SK-N-SH treated with all-trans-retinoic acid at 6 μM for 48 hours (cell line): Measurements from ENCODE around the gene PHETA2.

Source experiments
- ATAC-seq: fragments of 200-7000 bp; cut with Tn5 transposase; 3 replicates; pipeline ENCODE4 v1.9.1; 2020; ENCODE audit warnings: mild to moderate bottlenecking, moderate library complexity
- BACH2 ChIP-seq: fragments of 250-450 bp; sonication (Bioruptor Pico); IDR thresholded peaks from 2 replicates; pipeline ENCODE4 v1.9.0; 2021; ENCODE audit warnings: mild to moderate bottlenecking, borderline replicate concordance
- CSDC2 ChIP-seq: fragments of 250-450 bp; sonication (Bioruptor Pico); IDR thresholded peaks from 2 replicates; pipeline ENCODE4 v1.5.0; 2020; ENCODE audit warnings: mild to moderate bottlenecking, moderate library complexity
- ESRRG ChIP-seq: fragments of 250-450 bp; sonication (Bioruptor Pico); IDR thresholded peaks from 2 replicates; pipeline ENCODE4 v1.6.1; 2021; ENCODE audit warnings: mild to moderate bottlenecking
- GLIS3 ChIP-seq: fragments of 250-450 bp; sonication (Bioruptor Pico); IDR thresholded peaks from 2 replicates; pipeline ENCODE4 v1.5.0; 2020; ENCODE audit warnings: mild to moderate bottlenecking, moderate library complexity
- ISL1 ChIP-seq: fragments of 250-450 bp; sonication (Bioruptor Pico); IDR thresholded peaks from 2 replicates; pipeline ENCODE4 v2.1.2; 2022; ENCODE audit warnings: mild to moderate bottlenecking, moderate library complexity
- OSR1 ChIP-seq: fragments of 250-450 bp; sonication (Bioruptor Pico); IDR thresholded peaks from 2 replicates; pipeline ENCODE4 v1.8.0; 2022; ENCODE audit warnings: moderate library complexity, mild to moderate bottlenecking, inconsistent platforms
- PPARA ChIP-seq: fragments of 250-450 bp; sonication (Bioruptor Pico); IDR thresholded peaks from 2 replicates; pipeline ENCODE4 v1.5.0; 2020; ENCODE audit warnings: mild to moderate bottlenecking, borderline replicate concordance
- RARB ChIP-seq: fragments of 250-450 bp; sonication (Bioruptor Pico); IDR thresholded peaks from 2 replicates; pipeline ENCODE4 v1.8.0; 2021; ENCODE audit warnings: mild to moderate bottlenecking, moderate library complexity
- SNAI2 ChIP-seq: fragments of 250-450 bp; sonication (Bioruptor Pico); IDR thresholded peaks from 2 replicates; pipeline ENCODE4 v1.5.0; 2020; ENCODE audit warnings: mild to moderate bottlenecking, moderate library complexity
- TCF4 ChIP-seq: fragments of 250-450 bp; sonication (Bioruptor Pico); IDR thresholded peaks from 2 replicates; pipeline ENCODE4 v1.8.0; 2021; ENCODE audit warnings: mild to moderate bottlenecking, moderate library complexity, borderline replicate concordance
- TOX ChIP-seq: fragments of 250-450 bp; sonication (Bioruptor Pico); IDR thresholded peaks from 2 replicates; pipeline ENCODE4 v1.8.0; 2021; ENCODE audit warnings: mild to moderate bottlenecking, moderate library complexity, borderline replicate concordance
- ZC3H10 ChIP-seq: fragments of 250-450 bp; sonication (Bioruptor Pico); IDR thresholded peaks from 2 replicates; pipeline ENCODE4 v1.5.1; 2021; ENCODE audit warnings: mild to moderate bottlenecking, moderate library complexity
- ZFP3 ChIP-seq: fragments of 250-450 bp; sonication (Bioruptor Pico); IDR thresholded peaks from 2 replicates; pipeline ENCODE4 v1.5.0; 2020; ENCODE audit warnings: mild to moderate bottlenecking, moderate library complexity
- ZFP30 ChIP-seq: fragments of 450-650 bp; formaldehyde crosslinking; IDR thresholded peaks from 2 replicates; pipeline ENCODE4 v1.5.0; 2022; ENCODE audit warnings: mild to moderate bottlenecking, moderate library complexity
- ZNF565 ChIP-seq: fragments of 450-650 bp; formaldehyde crosslinking; conservative IDR thresholded peaks from 2 replicates; pipeline ENCODE4 v1.5.0; 2020; ENCODE audit warnings: low read depth, mild to moderate bottlenecking, moderate library complexity
- ZNF8 ChIP-seq: fragments of 450-650 bp; formaldehyde crosslinking; IDR thresholded peaks from 2 replicates; pipeline ENCODE4 v1.5.0; 2020; ENCODE audit warnings: mild to moderate bottlenecking, moderate library complexity
- TF ChIP-seq, protein P1 (sequence below): fragments of 250-450 bp; sonication (Bioruptor Pico); IDR thresholded peaks from 2 replicates; pipeline ENCODE4 v1.8.0; 2021; ENCODE audit warnings: low read depth, mild to moderate bottlenecking, moderate library complexity, borderline replicate concordance
- TF ChIP-seq, protein P2 (sequence below): fragments of 250-450 bp; sonication (Bioruptor Pico); IDR thresholded peaks from 2 replicates; pipeline ENCODE4 v1.8.0; 2020; ENCODE audit warnings: mild to moderate bottlenecking, moderate library complexity, borderline replicate concordance
- TF ChIP-seq, protein P3 (sequence below): fragments of 250-450 bp; sonication (Bioruptor Pico); IDR thresholded peaks from 2 replicates; pipeline ENCODE4 v1.5.1; 2020; ENCODE audit warnings: low read depth, mild to moderate bottlenecking, moderate library complexity

The PHETA2 gene

DNA sequence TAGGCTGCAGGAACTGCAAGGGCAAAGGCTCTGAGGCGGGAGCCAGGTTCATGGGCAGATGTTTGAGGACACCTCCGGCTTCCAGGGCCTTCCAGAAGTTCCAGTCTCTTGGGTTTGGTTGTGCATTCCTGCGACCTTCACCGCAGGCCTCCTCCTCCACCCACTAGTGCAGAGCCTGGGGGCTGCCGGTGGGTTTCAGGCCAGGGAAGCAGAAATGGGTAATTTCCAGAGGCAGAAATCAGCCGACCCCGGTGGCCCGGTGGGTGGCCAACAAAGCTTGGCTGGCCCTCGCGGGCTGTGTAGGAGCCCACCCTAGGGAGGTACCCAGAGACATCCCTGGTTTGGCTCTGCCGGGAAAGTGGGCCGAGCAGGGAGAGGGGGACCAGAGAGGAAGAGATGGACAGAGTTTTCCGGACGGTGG lies 417 bp upstream of the PHETA2 start:
- TF ChIP-seq, protein P1, sequence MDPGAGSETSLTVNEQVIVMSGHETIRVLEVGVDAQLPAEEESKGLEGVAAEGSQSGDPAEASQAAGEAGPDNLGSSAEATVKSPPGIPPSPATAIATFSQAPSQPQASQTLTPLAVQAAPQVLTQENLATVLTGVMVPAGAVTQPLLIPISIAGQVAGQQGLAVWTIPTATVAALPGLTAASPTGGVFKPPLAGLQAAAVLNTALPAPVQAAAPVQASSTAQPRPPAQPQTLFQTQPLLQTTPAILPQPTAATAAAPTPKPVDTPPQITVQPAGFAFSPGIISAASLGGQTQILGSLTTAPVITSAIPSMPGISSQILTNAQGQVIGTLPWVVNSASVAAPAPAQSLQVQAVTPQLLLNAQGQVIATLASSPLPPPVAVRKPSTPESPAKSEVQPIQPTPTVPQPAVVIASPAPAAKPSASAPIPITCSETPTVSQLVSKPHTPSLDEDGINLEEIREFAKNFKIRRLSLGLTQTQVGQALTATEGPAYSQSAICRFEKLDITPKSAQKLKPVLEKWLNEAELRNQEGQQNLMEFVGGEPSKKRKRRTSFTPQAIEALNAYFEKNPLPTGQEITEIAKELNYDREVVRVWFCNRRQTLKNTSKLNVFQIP (CRISPR knock-in tag), result no peak
- TF ChIP-seq, protein P2, sequence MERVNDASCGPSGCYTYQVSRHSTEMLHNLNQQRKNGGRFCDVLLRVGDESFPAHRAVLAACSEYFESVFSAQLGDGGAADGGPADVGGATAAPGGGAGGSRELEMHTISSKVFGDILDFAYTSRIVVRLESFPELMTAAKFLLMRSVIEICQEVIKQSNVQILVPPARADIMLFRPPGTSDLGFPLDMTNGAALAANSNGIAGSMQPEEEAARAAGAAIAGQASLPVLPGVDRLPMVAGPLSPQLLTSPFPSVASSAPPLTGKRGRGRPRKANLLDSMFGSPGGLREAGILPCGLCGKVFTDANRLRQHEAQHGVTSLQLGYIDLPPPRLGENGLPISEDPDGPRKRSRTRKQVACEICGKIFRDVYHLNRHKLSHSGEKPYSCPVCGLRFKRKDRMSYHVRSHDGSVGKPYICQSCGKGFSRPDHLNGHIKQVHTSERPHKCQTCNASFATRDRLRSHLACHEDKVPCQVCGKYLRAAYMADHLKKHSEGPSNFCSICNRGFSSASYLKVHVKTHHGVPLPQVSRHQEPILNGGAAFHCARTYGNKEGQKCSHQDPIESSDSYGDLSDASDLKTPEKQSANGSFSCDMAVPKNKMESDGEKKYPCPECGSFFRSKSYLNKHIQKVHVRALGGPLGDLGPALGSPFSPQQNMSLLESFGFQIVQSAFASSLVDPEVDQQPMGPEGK (CRISPR knock-in tag), result no peak
- no peak for TF ChIP-seq PPARA (CRISPR knock-in tag)
- no peak for ATAC-seq

DNA sequence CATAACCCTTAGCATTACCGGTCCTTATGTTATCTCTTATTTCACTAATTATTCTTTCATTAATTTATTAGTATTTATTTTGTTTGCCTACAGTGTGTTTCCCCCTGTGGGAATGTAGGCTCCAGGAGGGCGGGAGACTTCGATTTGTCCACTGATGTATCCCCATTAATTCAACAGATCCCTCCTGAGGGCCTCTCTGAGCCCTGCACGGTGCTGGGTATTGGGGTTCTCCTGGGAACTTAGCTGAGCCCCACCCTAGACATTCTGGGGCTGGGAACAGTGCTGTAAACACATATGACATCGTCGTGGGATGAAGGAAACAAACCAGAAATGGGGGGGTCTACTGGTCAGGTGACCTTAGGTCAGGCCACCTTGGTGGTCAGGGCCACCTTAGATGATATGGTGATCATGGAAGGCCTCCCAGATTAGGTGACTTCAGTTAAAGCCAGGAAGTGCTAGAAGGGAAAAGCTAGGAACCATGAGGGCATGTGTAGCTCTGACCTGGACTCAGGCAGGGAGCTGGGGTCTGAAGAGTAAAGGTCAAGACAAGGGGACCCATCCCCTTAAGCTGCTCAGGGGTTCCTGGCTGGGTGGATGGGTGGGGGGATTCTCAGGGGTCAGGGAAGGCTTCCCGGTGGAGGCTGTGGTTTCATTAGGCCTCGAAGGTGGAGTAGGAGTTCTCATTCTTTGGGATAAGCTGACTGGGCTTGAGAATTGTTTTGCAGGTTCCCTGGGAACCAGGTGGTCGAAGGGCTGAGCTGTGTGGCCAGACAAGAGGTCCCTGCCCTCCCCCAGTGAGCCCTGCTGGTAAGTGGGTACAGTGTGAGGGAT lies 1.0 kb downstream of the PHETA2 start:
- ATAC-seq, result no peak
- TF ChIP-seq SNAI2 (CRISPR knock-in tag) (no peak), TOX (no peak), CSDC2 (CRISPR knock-in tag) (no peak), ZNF8 (CRISPR knock-in tag) (no peak), ISL1 (no peak)
- TF ChIP-seq, protein P2 (CRISPR knock-in tag), result no peak
- TF ChIP-seq, protein P1 (CRISPR knock-in tag), result no peak

DNA sequence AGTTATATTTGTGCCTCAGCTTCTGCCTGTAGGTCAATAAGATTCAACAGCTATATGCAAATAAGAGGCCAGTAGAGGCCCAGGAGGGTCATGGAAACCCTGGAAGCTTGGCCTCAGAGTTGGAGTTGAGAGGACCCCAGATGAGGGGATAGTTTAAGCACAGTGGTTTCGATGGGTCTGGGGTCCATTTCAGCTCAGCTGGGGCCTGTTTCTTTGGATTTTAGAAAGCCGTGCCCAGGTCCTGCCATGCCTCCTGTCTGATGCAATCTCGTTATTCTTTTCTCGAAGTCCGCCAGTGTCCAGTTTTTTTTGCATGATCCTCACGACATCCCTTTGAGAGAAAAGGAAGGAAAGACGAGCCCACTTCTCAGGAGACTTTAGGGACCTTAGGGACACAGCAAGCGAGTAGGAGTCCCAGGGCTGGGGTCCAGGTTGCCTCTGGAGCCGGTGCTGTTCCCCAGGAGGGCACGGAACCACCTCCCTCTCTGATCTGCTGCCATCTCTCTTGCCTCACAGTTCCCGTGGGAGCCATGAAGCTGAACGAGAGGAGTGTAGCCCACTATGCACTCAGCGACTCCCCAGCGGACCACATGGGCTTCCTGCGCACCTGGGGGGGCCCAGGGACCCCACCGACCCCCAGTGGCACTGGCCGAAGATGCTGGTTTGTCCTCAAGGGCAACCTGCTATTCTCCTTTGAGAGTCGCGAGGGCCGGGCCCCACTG lies 2.9 kb downstream of the PHETA2 start:
- no peak for ATAC-seq
- TF ChIP-seq OSR1 (no peak), ZC3H10 (no peak), ZNF565 (CRISPR knock-in tag) (no peak), PPARA (CRISPR knock-in tag) (no peak), BACH2 (CRISPR knock-in tag) (no peak), ZFP3 (CRISPR knock-in tag) (no peak), ESRRG (CRISPR knock-in tag) (no peak), TCF4 (CRISPR knock-in tag) (no peak), ZFP30 (CRISPR knock-in tag) (no peak)
- TF ChIP-seq, protein P3, sequence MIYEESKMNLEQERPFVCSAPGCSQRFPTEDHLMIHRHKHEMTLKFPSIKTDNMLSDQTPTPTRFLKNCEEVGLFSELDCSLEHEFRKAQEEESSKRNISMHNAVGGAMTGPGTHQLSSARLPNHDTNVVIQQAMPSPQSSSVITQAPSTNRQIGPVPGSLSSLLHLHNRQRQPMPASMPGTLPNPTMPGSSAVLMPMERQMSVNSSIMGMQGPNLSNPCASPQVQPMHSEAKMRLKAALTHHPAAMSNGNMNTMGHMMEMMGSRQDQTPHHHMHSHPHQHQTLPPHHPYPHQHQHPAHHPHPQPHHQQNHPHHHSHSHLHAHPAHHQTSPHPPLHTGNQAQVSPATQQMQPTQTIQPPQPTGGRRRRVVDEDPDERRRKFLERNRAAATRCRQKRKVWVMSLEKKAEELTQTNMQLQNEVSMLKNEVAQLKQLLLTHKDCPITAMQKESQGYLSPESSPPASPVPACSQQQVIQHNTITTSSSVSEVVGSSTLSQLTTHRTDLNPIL, result no peak

DNA sequence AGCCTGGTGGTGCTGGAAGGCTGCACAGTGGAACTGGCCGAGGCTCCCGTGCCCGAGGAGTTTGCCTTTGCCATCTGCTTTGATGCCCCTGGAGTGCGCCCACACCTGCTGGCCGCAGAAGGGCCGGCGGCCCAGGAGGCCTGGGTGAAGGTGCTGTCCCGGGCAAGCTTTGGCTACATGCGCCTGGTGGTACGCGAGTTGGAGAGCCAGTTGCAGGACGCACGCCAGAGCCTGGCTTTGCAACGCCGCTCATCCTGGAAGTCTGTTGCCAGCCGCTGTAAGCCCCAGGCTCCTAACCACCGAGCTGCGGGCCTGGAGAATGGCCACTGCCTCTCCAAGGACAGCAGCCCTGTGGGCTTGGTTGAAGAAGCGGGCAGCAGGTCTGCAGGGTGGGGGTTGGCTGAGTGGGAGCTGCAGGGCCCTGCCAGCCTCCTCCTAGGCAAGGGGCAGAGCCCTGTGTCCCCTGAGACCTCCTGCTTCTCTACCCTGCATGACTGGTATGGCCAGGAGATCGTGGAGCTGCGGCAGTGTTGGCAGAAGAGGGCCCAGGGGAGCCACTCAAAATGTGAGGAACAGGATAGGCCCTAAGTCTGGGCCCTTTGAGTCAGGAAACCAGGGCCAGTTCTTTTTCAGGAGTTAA lies 3.6 kb downstream of the PHETA2 start:
- no peak for ATAC-seq
- TF ChIP-seq, protein P1 (CRISPR knock-in tag), result no peak
- TF ChIP-seq PPARA (CRISPR knock-in tag), result no peak
- TF ChIP-seq ESRRG (CRISPR knock-in tag), result no peak
- no peak for TF ChIP-seq ZFP3 (CRISPR knock-in tag)
- TF ChIP-seq TCF4 (CRISPR knock-in tag), result no peak
- TF ChIP-seq ZC3H10, result no peak
- no peak for TF ChIP-seq BACH2 (CRISPR knock-in tag)
- TF ChIP-seq RARB (CRISPR knock-in tag), result no peak
- TF ChIP-seq, protein P3, result no peak
- TF ChIP-seq, protein P2 (CRISPR knock-in tag), result no peak
- TF ChIP-seq GLIS3 (CRISPR knock-in tag), result no peak
